ENCODE data around the gene EWSR1. TPM values are rescaled to one million over a fixed set of nuclear protein-coding genes. Genes with fewer than 3 reads are reported as not detected.

Gene EWSR1
- total and polyA plus RNA-seq, 2 donors (not counting 3 experiments of a cell fraction or from before 2014, with no cell fraction given): 305 to 588 TPM

DNA sequence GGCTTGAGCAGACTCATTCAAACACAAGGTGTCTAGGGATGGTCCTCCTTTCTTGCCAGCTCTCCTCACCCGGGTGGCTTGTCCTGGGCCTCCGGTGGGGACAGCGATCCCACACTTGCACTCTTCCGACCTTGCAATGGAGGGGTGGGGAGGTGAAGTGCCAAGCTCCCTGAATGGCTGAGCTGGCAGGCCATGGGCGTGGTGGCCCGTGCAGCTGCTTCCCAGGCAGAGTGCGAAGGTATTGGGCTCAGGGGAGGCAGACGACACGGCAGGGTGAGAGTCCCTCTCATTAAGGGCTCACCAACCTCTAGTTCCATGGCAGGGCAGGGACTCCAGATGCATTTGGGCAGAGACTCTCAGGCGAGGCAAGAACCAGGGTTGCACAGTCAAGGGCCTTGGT, 58.4 kb downstream of the EWSR1 start:
- intact Hi-C loops (cut with micrococcal nuclease): no loop called here
- H3K4me2 ChIP-seq (ENCODE audit: insufficient read depth, low read length): no peak overlapping the region
- H3K9ac ChIP-seq (replicated peaks; ENCODE audit: extremely low read depth, insufficient read depth, low read length): no peak overlapping the region
- peaks cover 10% of the 10 kb centered on the region for H3K4me1 ChIP-seq (ENCODE audit: control insufficient read depth, extremely low read depth, insufficient read depth, low read length)
- H3K36me3 ChIP-seq (ENCODE audit: control insufficient read depth in 2 of 2, extremely low read depth in 1 of 2, insufficient read depth in 2 of 2, low read length in 2 of 2): peaks cover 4 to 30% of the 10 kb centered on the region in 2 experiments
- POLR2A ChIA-PET: no interaction called here
- DNase-seq (ENCODE audit: low read depth, low spot score): no peak
- H3K79me2 ChIP-seq (ENCODE audit: control insufficient read depth, insufficient read depth, low read length): no peaks in the 10 kb centered on the region
- TF ChIP-seq, protein P1, sequence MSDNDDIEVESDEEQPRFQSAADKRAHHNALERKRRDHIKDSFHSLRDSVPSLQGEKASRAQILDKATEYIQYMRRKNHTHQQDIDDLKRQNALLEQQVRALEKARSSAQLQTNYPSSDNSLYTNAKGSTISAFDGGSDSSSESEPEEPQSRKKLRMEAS (IDR thresholded peaks at IDR 0.05; ENCODE audit: insufficient read depth, insufficient read length): no peak
- TF ChIP-seq JUN (IDR thresholded peaks at IDR 0.05; ENCODE audit: borderline replicate concordance, insufficient read depth, insufficient read length, low read depth) (no peak), POLR2A (IDR thresholded peaks at IDR 0.05; ENCODE audit: low read depth, low read length) (no peak), EZH2 (IDR thresholded peaks at IDR 0.05; ENCODE audit: borderline replicate concordance, low read depth, low read length, severe bottlenecking) (no peak), GATA2 (IDR thresholded peaks at IDR 0.05; ENCODE audit: insufficient read depth, insufficient read length, low read depth, low read length) (no peak), FOS (IDR thresholded peaks at IDR 0.05; ENCODE audit: borderline replicate concordance, insufficient read depth, low read length) (no peak), POLR2AphosphoS5 (IDR thresholded peaks at IDR 0.05; ENCODE audit: insufficient read depth, low read depth, low read length) (no peak), MYC (IDR thresholded peaks at IDR 0.05; ENCODE audit: low read depth, low read length) (no peak)
- TF ChIP-seq, protein P2, sequence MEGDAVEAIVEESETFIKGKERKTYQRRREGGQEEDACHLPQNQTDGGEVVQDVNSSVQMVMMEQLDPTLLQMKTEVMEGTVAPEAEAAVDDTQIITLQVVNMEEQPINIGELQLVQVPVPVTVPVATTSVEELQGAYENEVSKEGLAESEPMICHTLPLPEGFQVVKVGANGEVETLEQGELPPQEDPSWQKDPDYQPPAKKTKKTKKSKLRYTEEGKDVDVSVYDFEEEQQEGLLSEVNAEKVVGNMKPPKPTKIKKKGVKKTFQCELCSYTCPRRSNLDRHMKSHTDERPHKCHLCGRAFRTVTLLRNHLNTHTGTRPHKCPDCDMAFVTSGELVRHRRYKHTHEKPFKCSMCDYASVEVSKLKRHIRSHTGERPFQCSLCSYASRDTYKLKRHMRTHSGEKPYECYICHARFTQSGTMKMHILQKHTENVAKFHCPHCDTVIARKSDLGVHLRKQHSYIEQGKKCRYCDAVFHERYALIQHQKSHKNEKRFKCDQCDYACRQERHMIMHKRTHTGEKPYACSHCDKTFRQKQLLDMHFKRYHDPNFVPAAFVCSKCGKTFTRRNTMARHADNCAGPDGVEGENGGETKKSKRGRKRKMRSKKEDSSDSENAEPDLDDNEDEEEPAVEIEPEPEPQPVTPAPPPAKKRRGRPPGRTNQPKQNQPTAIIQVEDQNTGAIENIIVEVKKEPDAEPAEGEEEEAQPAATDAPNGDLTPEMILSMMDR (IDR thresholded peaks at IDR 0.05; ENCODE audit: extremely low read depth in 1 of 2, insufficient read depth in 1 of 2, low read depth in 1 of 2, low read length in 2 of 2): no peak
- H3K9me3 ChIP-seq (replicated peaks; ENCODE audit: control insufficient read depth, insufficient read depth, low read length): no peaks in the 10 kb centered on the region
- CTCF ChIA-PET: interaction anchor here (1.4 kb wide), 1 partner anchor 33 kb away, joined by 5 read pairs; no protein-coding TSS in a partner anchor
- no peaks in the 10 kb centered on the region for H3K9me1 ChIP-seq (replicated peaks; ENCODE audit: control insufficient read depth, extremely low read depth, insufficient read depth, low read length)
- H4K20me1 ChIP-seq (replicated peaks; ENCODE audit: control insufficient read depth, extremely low read depth, insufficient read depth, low read length): no peaks in the 10 kb centered on the region
- H3K4me3 ChIP-seq (replicated peaks in 1 of 3; ENCODE audit: insufficient read depth in 1 of 3, low read depth in 1 of 3, low read length in 3 of 3): no peak overlapping the region
- no TSS peak for BruUV-seq (replicated peaks)
- FAIRE-seq: no peak
- H3K27me3 ChIP-seq (ENCODE audit: control insufficient read depth in 2 of 2, insufficient read depth in 2 of 2, low read length in 2 of 2): no peaks in the 10 kb centered on the region
- H3K27ac ChIP-seq (ENCODE audit: insufficient read depth, low read depth, low read length): no peak overlapping the region
- dilution Hi-C loops (cut with MboI; ENCODE audit: extremely low pct_ligation_motif_present, low sequenced_read_pairs): no loop called here
- no peak overlapping the region for H2AFZ ChIP-seq (ENCODE audit: low read depth, low read length)

Measured in endothelial cell of umbilical vein (primary cell).